Thymus (tissue), 11 donors: Measurements from ENCODE around the gene FAR2. TPM values are rescaled to one million over a fixed set of nuclear protein-coding genes. Genes with fewer than 3 reads are reported as not detected.

Experiments
- DNase-seq, 9 donors: peaks; one replicate each; pipeline ENCODE4 v3.0.0-alpha.2; 2013; ENCODE audit warnings: low spot score in 9 of 9, low read depth in 6 of 9, missing footprints in 1 of 9
- H3K27ac ChIP-seq, 2 donors: one replicate each; pipeline ENCODE4 v1.5.1; 2013; ENCODE audit warnings: control low read depth in 1 of 2, low read depth in 1 of 2, low read length in 1 of 2, mild to moderate bottlenecking in 1 of 2, moderate library complexity in 1 of 2
- H3K27me3 ChIP-seq, 2 donors: one replicate each; pipeline ENCODE4 v1.5.1; 2013; ENCODE audit warnings: low read length in 1 of 2; ENCODE audit not compliant: control insufficient read depth in 2 of 2, insufficient read depth in 1 of 2
- H3K36me3 ChIP-seq, 2 donors: one replicate each; pipeline ENCODE4 v1.5.1; 2013; ENCODE audit warnings: low read length in 1 of 2, mild to moderate bottlenecking in 1 of 2, moderate library complexity in 1 of 2; ENCODE audit not compliant: control insufficient read depth in 2 of 2, insufficient read depth in 2 of 2
- H3K4me1 ChIP-seq, 2 donors: one replicate each; pipeline ENCODE4 v1.5.1; 2013; ENCODE audit warnings: low read length in 2 of 2; ENCODE audit not compliant: control insufficient read depth in 2 of 2, insufficient read depth in 2 of 2
- H3K4me3 ChIP-seq, 2 donors: one replicate each; pipeline ENCODE4 v1.5.1; 2013; ENCODE audit warnings: low read length in 2 of 2, control low read depth in 1 of 2, mild to moderate bottlenecking in 1 of 2
- H3K9me3 ChIP-seq, 2 donors: one replicate each; pipeline ENCODE4 v1.5.1; 2013; ENCODE audit warnings: low read length in 1 of 2, mild to moderate bottlenecking in 1 of 2; ENCODE audit not compliant: control insufficient read depth in 2 of 2, insufficient read depth in 1 of 2
- WGBS: extraction: QIAGEN DNeasy Blood & Tissue Kit; methylation state at CpG from one replicate; pipeline ENCODE4 v1.1.7; 2013; 5-methylcytosine and 5-hydroxymethylcytosine counted together
- polyA plus RNA-seq: library from polyadenylated mRNA; stranded (reverse); fragments of 200-250 nt; gene quantifications from one replicate; pipeline ENCODE4 v1.2.3, GENCODE V29; 2013
- total RNA-seq: library from RNA; stranded (reverse); fragments of 120-200 nt; gene quantifications from one replicate; pipeline ENCODE4 v1.2.4, GENCODE V29; 2013
- donor health status: healthy.

FAR2 gene
- total and polyA plus RNA-seq, 2 donors, result 5.3 to 11.6 TPM

DNA sequence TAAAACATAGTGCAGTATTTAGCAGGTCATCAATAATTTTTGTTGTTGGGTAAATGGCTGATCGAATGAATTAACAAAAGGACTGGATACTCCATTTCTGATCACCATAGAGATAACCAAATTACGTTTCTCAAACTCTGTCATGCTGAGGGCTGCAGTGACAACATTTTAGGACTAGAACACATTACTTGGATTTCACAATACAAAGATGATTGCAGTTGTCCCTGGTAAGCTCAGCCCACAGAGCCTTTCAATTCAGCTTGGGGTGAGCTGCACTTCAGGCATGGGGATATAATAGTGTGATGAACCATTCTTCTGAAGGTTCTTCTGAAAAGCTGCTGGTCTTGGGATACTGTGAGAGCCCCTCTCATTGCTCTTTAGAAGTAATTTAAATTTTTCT is 74.3 kb downstream of the FAR2 start:
- 95% methylated on average over 2 of the region's 2 CpGs for WGBS
- DNase-seq, result no peak
- Histone ChIP-seq H3K36me3 (no peaks in the 10 kb centered on the region), H3K27ac (no peak overlapping the region), H3K27me3 (no peaks in the 10 kb centered on the region), H3K9me3 (no peaks in the 10 kb centered on the region), H3K4me3 (no peak overlapping the region), H3K4me1 (no peaks in the 10 kb centered on the region)

DNA sequence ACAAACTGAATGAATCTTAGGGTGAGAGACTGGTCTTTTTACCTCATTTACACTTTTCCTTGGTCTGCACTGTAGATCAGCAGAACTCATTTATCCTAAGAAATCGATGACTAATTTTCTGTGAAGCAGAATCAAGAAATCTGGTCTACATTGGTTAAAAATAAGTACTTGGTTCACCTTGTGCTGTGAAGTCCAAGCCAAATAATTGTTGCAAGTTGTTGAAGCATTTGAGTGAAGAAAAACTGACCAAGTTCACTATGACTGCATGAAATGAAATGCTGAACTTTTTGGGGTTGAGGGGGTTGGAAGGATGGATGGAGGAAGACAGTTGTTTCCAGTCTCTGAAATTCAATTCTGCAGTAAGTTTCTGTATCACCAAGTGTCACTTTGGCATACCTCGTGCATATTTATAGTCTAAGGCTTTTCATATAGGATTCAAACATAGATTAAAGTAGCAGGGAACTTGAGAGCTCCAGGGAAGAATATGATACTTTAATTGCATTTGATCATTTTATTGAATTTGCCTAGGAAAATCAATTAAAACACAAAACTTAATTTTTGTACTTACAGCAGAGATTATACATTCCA is 75.0 kb downstream of the FAR2 start:
- Histone ChIP-seq H3K27me3 (no peaks in the 10 kb centered on the region), H3K4me3 (no peak overlapping the region), H3K9me3 (no peaks in the 10 kb centered on the region), H3K27ac (no peak overlapping the region), H3K4me1 (no peaks in the 10 kb centered on the region), H3K36me3 (no peaks in the 10 kb centered on the region)
- no peak for DNase-seq
- WGBS, result 92% methylated on average over 2 of the region's 2 CpGs

DNA sequence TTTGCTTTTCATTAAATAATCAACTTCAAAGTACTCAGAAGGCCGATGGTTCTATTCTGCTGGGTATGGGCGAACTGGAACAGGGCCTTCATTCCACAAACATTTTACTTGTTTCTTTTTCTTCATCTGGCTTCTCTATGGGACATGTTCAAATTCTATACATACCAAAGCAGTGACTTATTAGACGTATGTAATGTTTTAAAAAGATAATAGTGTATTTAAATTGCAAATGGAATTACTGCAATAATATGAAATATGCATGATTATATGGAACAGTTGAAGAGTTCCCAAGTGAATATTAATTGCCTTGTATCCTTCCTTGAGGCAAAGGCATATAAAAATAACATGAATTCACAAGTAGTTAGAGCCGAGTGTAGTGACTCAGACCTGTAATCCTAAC is 75.5 kb downstream of the FAR2 start:
- DNase-seq, result no peak
- no peaks in the 10 kb centered on the region for H3K4me1 ChIP-seq
- H3K36me3 ChIP-seq, result no peaks in the 10 kb centered on the region
- 72% methylated on average over 4 of the region's 4 CpGs for WGBS
- no peak overlapping the region for H3K27ac ChIP-seq
- H3K27me3 ChIP-seq, result no peaks in the 10 kb centered on the region
- H3K4me3 ChIP-seq, result no peak overlapping the region
- no peaks in the 10 kb centered on the region for H3K9me3 ChIP-seq

DNA sequence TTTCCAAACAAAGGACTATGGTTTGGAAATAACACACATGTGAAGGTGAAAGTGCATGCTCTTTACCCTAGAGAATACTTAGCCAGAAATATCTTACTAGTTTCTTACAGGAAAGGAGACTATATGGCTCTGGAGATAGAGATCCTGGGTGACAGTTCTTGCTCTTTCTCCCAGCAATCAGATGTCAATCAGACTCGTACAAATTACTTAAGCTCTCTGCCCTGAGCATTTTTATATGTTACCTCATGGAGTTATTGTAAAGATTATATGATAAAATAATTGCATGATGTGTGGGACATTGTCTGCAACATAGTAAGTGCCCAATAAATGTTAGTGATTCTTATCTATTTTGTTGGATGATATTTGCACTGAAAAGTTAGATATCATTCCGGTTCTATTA is 76.8 kb downstream of the FAR2 start:
- Histone ChIP-seq H3K9me3 (no peaks in the 10 kb centered on the region), H3K4me1 (no peaks in the 10 kb centered on the region), H3K36me3 (no peaks in the 10 kb centered on the region), H3K4me3 (no peak overlapping the region), H3K27ac (no peak overlapping the region), H3K27me3 (no peaks in the 10 kb centered on the region)
- WGBS, result 92% methylated on average over 2 of the region's 2 CpGs
- no peak for DNase-seq

DNA sequence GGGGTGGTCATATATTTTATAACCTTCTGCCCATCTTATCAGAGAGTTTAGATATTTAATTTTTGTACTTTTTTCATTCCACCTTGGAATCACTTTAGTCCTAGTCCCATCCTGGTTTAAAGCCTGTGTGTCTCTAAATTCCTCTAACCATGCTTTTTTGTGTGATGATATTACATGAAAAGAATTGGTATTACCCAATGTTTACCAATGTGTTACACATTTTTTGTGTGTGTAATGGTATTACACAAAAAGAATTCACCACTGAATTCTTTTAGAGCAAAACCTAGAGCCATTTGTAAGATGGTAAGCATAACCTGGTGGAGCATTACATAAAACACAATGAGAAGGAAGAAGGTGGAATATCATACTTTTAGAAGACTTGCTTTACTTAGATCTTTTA is 77.5 kb downstream of the FAR2 start:
- Histone ChIP-seq H3K4me1 (no peaks in the 10 kb centered on the region), H3K27ac (no peak overlapping the region), H3K9me3 (no peaks in the 10 kb centered on the region), H3K4me3 (no peak overlapping the region), H3K36me3 (no peaks in the 10 kb centered on the region), H3K27me3 (no peaks in the 10 kb centered on the region)
- no peak for DNase-seq

DNA sequence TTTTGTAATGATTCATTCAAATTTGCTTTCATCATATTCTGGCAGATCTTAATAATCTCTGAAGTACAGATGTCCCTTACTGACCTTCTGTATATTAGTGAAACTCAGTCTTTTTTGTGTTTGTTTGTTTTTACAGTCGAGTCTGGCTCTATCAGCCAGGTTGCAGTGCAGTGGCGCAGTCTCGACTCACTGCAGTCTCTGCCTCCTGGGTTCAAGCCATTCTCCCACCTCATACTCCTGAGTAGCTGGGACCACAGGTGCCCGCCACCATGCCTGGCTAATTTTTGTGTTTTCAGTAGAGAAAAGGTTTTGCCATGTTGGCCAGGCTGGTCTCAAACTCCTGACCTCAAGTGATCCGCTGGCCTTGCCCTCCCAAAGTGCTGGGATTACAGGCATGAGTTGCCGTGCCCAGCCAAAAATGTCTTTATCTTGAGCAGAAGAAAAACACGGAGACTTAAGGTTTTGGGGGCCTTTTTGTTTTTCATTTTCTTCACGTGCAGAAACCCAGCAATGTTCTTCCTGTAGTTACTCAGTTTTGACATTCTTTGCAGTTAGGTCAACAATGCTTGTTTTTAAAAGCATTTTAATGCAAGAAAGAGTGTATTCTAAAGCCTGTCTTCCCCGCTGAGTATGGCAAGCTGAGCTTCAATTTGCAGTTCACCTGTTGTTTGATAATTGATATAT is 79.5 kb downstream of the FAR2 start:
- WGBS, result 72% methylated on average over 9 of the region's 9 CpGs
- Histone ChIP-seq H3K36me3 (no peaks in the 10 kb centered on the region), H3K9me3 (no peaks in the 10 kb centered on the region), H3K4me1 (no peaks in the 10 kb centered on the region), H3K27me3 (no peaks in the 10 kb centered on the region), H3K27ac (no peak overlapping the region), H3K4me3 (no peak overlapping the region)
- no peak for DNase-seq

DNA sequence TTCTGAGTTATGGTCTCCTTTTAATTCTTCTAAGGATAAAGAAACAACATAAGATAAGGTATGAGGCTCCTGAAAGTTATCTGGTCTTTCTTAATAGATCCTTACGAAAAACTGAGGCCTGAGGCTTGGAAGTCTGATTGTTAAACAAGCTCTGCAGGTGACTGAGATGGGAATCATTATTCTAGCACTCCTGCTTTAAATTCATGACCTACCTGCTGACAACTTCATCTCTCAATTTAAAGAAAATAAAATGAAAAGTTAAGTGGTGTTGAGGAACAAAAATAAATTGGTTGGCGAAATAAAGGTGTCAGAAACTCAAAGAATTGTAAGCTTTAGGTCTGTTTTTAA is 80.1 kb downstream of the FAR2 start:
- H3K27ac ChIP-seq, result no peak overlapping the region
- no peaks in the 10 kb centered on the region for H3K36me3 ChIP-seq
- no peak for DNase-seq
- no peaks in the 10 kb centered on the region for H3K4me1 ChIP-seq
- no peaks in the 10 kb centered on the region for H3K27me3 ChIP-seq
- no peak overlapping the region for H3K4me3 ChIP-seq
- H3K9me3 ChIP-seq, result no peaks in the 10 kb centered on the region
- WGBS, result 98% methylated on average over 2 of the region's 2 CpGs

DNA sequence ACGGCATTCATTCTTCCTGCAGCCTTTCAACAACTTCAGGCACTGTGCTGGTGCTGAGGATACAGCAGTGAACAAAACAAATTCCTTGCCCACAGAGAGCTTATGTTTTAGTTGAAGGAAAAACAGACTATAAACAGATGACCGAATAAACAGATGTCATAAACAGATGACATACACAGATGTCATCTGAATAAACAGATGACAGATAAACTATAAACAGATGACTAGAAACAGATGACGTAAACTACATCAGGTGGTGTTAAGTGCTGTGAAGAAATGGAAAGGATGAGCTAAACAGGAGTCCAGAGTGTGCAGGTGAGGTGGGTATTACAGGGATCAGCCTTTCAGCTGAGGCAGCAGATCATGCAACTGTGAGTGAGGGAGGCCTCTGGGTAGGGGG is 80.9 kb downstream of the FAR2 start:
- Histone ChIP-seq H3K9me3 (no peaks in the 10 kb centered on the region), H3K4me3 (no peak overlapping the region), H3K27ac (no peak overlapping the region), H3K27me3 (no peaks in the 10 kb centered on the region), H3K36me3 (no peaks in the 10 kb centered on the region), H3K4me1 (no peaks in the 10 kb centered on the region)
- DNase-seq, result no peak
- 97% methylated on average over 3 of the region's 3 CpGs for WGBS

DNA sequence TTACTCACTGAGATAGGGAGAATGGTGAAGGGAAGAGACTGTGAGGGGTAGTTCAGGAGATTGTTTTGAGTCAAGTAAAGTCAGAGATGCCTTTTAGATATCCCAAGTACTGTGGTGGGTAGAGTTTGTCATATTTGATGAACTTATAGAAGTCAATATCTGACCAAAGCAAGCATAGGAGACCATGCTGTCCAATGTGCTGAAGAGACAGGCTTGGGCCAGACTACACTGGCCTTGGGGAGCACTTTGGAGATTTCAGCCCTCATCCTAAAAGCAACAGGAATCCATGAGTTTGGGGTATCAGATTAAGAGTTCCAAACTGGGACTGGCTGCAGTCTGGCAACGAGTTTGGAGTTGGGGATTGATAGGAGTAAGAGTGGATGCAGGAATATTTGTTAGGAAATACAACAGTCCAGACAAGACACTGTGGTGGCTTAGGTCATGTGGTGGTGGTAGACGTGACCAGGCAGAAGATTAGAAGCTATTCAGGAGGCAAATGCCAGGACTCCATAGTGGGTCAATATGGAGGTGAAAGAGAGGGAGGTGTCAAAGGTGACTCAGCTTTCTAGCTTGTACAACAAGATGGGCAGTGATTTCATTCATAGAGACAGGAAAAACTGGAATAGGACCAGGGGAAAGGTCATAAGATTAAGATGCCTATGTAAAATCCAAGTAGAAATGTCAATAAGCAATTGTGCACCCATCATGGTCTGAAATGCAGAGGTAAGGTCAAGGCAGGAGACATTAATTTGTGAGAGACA is 81.9 kb downstream of the FAR2 start:
- DNase-seq, result no peak
- H3K9me3 ChIP-seq, result no peaks in the 10 kb centered on the region
- no peaks in the 10 kb centered on the region for H3K27me3 ChIP-seq
- H3K36me3 ChIP-seq, result no peaks in the 10 kb centered on the region
- WGBS, result 93% methylated on average over 2 of the region's 2 CpGs
- no peak overlapping the region for H3K27ac ChIP-seq
- no peaks in the 10 kb centered on the region for H3K4me1 ChIP-seq
- H3K4me3 ChIP-seq, result no peak overlapping the region
